K562 (cell line): Measurements from ENCODE around the gene CLTC. TPM values are rescaled to one million over a fixed set of nuclear protein-coding genes. Genes with fewer than 3 reads are reported as not detected.

Experiments used
- BMI1 ChIP-seq: fragments of 150-350 bp; IDR thresholded peaks from 2 replicates; pipeline ENCODE4 v1.6.1; 2014; ENCODE audit warnings: low read length
- CBFA2T3 ChIP-seq: fragments of 450-650 bp; IDR thresholded peaks from 2 replicates; pipeline ENCODE4 v1.6.1; 2017
- CREM ChIP-seq: IDR thresholded peaks from 2 replicates; pipeline ENCODE4 v1.6.1; 2014; ENCODE audit warnings: antibody characterized with exemption, low read depth
- ILF3 ChIP-seq: fragments of 450-650 bp; IDR thresholded peaks from 2 replicates; pipeline ENCODE4 v1.6.1; 2018; ENCODE audit warnings: antibody characterized with exemption, mild to moderate bottlenecking, moderate library complexity, borderline replicate concordance
- NBN ChIP-seq: fragments of 450-650 bp; IDR thresholded peaks from 2 replicates; pipeline ENCODE4 v1.6.1; 2016; ENCODE audit warnings: low read depth, mild to moderate bottlenecking
- NFIC ChIP-seq: fragments of 450-650 bp; IDR thresholded peaks from 2 replicates; pipeline ENCODE4 v1.6.1; 2017; ENCODE audit warnings: mild to moderate bottlenecking, inconsistent platforms
- PML ChIP-seq: IDR thresholded peaks from 2 replicates; pipeline ENCODE4 v1.6.1; 2012; ENCODE audit warnings: low read length, inconsistent platforms
- SAFB2 ChIP-seq: fragments of 200-400 bp; formaldehyde crosslinking; IDR thresholded peaks from 2 replicates; pipeline ENCODE4 v1.6.1; 2018; ENCODE audit warnings: borderline replicate concordance, low read length, low read depth, moderate library complexity; ENCODE audit not compliant: severe bottlenecking
- SMAD4 ChIP-seq: fragments of 250-450 bp; sonication (Bioruptor Pico); conservative IDR thresholded peaks from 2 replicates; pipeline ENCODE4 v1.8.0; 2021; ENCODE audit warnings: inconsistent platforms, mild to moderate bottlenecking, moderate library complexity
- polyA plus RNA-seq, 8 experiments: library from polyadenylated mRNA; depleted of rRNA in 4 of 8; stranded (reverse) in 5 of 8; unstranded in 3 of 8; fragments of >200 nt; fragmentation: Nextera tagmentation in 2 of 8; fragmentation: Illumina TruSeq in 1 of 8; extraction: Ambion mirVana in 2 of 8; extraction: Trizol in 1 of 8; gene quantifications; 2 replicates each; pipeline versions ENCODE4 v1.2.1 to v1.2.3, GENCODE V29; 2011 to 2014; ENCODE audit warnings: inconsistent platforms in 1 of 8, missing spikeins in 1 of 8
- total RNA-seq, 7 experiments: library from RNA; depleted of rRNA in 6 of 7; stranded (reverse); fragments of >200 nt in 6 of 7; fragmentation: Illumina TruSeq in 2 of 7; extraction: Trizol in 2 of 7; gene quantifications; 2 replicates each; pipeline versions ENCODE4 v1.2.1 to v1.2.3, GENCODE V29; 2011 to 2021; ENCODE audit warnings: low replicate concordance in 1 of 7
- TF ChIP-seq, protein P1 (sequence below): sonication (generic); formaldehyde crosslinking; IDR thresholded peaks from 2 replicates; pipeline ENCODE4 v1.8.0; 2022; ENCODE audit warnings: mild to moderate bottlenecking, low read depth, missing genetic modification reagents
- TF ChIP-seq, protein P2 (sequence below): fragments of 450-650 bp; IDR thresholded peaks from 2 replicates; pipeline ENCODE4 v1.6.1; 2017; ENCODE audit warnings: antibody characterized with exemption, mild to moderate bottlenecking
- TF ChIP-seq, protein P3 (sequence below): fragments of 200-800 bp; sonication (Bioruptor generic); IDR thresholded peaks from 2 replicates; pipeline ENCODE4 v1.6.1; 2017; ENCODE audit warnings: missing genetic modification characterization, missing compliant biosample characterization
- TF ChIP-seq, protein P4 (sequence below): fragments of 450-650 bp; IDR thresholded peaks from 2 replicates; pipeline ENCODE4 v1.6.1; 2016
- TF ChIP-seq, protein P5 (sequence below): fragments of 450-650 bp; conservative IDR thresholded peaks from 2 replicates; pipeline ENCODE4 v1.6.1; 2016; ENCODE audit warnings: missing genetic modification characterization, low read depth, mild to moderate bottlenecking, missing compliant biosample characterization, moderate library complexity
- TF ChIP-seq, protein P6 (sequence below), 3 experiments: fragments of 200-800 bp in 1 of 3; fragments of 250-450 bp in 1 of 3; fragments of 450-650 bp in 1 of 3; sonication (Bioruptor Pico) in 1 of 3; sonication (Bioruptor generic) in 1 of 3; formaldehyde crosslinking in 1 of 3; IDR thresholded peaks; 2 replicates each; pipeline versions ENCODE4 v1.6.1 to v1.8.0; 2016 to 2022; ENCODE audit warnings: mild to moderate bottlenecking in 2 of 3, missing genetic modification characterization in 2 of 3, missing compliant biosample characterization in 1 of 3, moderate library complexity in 1 of 3

CLTC gene
- total and polyA plus RNA-seq, 9 of the 15 experiments (the other 6 are each of a cell fraction or from before 2014, with no cell fraction given) = 115 to 267 (median 174) TPM

DNA sequence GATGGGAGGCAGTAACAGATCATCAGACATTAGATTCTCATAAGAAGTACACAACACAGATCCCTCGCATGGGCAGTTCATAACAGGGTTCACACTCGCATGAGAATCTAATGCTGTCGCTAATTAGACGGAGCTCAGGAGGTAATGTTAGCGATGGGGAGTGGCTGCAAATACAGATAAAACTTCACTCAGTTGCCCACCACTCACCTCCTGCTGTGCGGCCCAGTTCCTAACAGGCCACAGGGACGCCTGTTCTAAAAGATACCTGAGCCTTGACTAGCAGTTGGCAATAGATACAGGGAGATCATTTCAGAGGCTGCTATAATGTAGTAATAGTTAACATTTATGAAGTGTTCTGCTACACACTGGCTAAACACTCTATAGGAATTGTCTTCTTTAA, 82.6 kb downstream of the CLTC start (continued):
- TF ChIP-seq, protein P1, sequence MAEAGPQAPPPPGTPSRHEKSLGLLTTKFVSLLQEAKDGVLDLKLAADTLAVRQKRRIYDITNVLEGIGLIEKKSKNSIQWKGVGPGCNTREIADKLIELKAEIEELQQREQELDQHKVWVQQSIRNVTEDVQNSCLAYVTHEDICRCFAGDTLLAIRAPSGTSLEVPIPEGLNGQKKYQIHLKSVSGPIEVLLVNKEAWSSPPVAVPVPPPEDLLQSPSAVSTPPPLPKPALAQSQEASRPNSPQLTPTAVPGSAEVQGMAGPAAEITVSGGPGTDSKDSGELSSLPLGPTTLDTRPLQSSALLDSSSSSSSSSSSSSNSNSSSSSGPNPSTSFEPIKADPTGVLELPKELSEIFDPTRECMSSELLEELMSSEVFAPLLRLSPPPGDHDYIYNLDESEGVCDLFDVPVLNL (CRISPR knock-in tag) = no peak
- TF ChIP-seq, protein P2, sequence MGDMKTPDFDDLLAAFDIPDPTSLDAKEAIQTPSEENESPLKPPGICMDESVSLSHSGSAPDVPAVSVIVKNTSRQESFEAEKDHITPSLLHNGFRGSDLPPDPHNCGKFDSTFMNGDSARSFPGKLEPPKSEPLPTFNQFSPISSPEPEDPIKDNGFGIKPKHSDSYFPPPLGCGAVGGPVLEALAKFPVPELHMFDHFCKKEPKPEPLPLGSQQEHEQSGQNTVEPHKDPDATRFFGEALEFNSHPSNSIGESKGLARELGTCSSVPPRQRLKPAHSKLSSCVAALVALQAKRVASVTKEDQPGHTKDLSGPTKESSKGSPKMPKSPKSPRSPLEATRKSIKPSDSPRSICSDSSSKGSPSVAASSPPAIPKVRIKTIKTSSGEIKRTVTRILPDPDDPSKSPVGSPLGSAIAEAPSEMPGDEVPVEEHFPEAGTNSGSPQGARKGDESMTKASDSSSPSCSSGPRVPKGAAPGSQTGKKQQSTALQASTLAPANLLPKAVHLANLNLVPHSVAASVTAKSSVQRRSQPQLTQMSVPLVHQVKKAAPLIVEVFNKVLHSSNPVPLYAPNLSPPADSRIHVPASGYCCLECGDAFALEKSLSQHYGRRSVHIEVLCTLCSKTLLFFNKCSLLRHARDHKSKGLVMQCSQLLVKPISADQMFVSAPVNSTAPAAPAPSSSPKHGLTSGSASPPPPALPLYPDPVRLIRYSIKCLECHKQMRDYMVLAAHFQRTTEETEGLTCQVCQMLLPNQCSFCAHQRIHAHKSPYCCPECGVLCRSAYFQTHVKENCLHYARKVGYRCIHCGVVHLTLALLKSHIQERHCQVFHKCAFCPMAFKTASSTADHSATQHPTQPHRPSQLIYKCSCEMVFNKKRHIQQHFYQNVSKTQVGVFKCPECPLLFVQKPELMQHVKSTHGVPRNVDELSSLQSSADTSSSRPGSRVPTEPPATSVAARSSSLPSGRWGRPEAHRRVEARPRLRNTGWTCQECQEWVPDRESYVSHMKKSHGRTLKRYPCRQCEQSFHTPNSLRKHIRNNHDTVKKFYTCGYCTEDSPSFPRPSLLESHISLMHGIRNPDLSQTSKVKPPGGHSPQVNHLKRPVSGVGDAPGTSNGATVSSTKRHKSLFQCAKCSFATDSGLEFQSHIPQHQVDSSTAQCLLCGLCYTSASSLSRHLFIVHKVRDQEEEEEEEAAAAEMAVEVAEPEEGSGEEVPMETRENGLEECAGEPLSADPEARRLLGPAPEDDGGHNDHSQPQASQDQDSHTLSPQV = peak; percentile 51; the same call in 1 of the 2 replicates
- TF ChIP-seq, protein P3, sequence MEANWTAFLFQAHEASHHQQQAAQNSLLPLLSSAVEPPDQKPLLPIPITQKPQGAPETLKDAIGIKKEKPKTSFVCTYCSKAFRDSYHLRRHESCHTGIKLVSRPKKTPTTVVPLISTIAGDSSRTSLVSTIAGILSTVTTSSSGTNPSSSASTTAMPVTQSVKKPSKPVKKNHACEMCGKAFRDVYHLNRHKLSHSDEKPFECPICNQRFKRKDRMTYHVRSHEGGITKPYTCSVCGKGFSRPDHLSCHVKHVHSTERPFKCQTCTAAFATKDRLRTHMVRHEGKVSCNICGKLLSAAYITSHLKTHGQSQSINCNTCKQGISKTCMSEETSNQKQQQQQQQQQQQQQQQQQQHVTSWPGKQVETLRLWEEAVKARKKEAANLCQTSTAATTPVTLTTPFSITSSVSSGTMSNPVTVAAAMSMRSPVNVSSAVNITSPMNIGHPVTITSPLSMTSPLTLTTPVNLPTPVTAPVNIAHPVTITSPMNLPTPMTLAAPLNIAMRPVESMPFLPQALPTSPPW = no peak
- TF ChIP-seq SMAD4 (CRISPR knock-in tag) = peak; percentile 56; the same call in 1 of the 2 replicates
- TF ChIP-seq, protein P4, sequence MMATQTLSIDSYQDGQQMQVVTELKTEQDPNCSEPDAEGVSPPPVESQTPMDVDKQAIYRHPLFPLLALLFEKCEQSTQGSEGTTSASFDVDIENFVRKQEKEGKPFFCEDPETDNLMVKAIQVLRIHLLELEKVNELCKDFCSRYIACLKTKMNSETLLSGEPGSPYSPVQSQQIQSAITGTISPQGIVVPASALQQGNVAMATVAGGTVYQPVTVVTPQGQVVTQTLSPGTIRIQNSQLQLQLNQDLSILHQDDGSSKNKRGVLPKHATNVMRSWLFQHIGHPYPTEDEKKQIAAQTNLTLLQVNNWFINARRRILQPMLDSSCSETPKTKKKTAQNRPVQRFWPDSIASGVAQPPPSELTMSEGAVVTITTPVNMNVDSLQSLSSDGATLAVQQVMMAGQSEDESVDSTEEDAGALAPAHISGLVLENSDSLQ = peak; percentile 24; the same call in 1 of the 2 replicates
- TF ChIP-seq PML = peak; percentile 96
- TF ChIP-seq BMI1 = no peak
- TF ChIP-seq, protein P5, sequence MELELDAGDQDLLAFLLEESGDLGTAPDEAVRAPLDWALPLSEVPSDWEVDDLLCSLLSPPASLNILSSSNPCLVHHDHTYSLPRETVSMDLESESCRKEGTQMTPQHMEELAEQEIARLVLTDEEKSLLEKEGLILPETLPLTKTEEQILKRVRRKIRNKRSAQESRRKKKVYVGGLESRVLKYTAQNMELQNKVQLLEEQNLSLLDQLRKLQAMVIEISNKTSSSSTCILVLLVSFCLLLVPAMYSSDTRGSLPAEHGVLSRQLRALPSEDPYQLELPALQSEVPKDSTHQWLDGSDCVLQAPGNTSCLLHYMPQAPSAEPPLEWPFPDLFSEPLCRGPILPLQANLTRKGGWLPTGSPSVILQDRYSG = 0 out of 2 replicates have a peak, but pooled peaks have one; percentile 44
- peak; percentile 97 for TF ChIP-seq CBFA2T3
- TF ChIP-seq, protein P6, sequence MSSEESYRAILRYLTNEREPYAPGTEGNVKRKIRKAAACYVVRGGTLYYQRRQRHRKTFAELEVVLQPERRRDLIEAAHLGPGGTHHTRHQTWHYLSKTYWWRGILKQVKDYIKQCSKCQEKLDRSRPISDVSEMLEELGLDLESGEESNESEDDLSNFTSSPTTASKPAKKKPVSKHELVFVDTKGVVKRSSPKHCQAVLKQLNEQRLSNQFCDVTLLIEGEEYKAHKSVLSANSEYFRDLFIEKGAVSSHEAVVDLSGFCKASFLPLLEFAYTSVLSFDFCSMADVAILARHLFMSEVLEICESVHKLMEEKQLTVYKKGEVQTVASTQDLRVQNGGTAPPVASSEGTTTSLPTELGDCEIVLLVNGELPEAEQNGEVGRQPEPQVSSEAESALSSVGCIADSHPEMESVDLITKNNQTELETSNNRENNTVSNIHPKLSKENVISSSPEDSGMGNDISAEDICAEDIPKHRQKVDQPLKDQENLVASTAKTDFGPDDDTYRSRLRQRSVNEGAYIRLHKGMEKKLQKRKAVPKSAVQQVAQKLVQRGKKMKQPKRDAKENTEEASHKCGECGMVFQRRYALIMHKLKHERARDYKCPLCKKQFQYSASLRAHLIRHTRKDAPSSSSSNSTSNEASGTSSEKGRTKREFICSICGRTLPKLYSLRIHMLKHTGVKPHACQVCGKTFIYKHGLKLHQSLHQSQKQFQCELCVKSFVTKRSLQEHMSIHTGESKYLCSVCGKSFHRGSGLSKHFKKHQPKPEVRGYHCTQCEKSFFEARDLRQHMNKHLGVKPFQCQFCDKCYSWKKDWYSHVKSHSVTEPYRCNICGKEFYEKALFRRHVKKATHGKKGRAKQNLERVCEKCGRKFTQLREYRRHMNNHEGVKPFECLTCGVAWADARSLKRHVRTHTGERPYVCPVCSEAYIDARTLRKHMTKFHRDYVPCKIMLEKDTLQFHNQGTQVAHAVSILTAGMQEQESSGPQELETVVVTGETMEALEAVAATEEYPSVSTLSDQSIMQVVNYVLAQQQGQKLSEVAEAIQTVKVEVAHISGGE (CRISPR knock-in tag; IDR thresholded peaks at IDR 0.05) = no peak
- 0 out of 2 replicates have a peak, but pooled peaks have one; percentile 36 for TF ChIP-seq NBN
- TF ChIP-seq SAFB2 = no peak
- no peak for TF ChIP-seq ILF3
- TF ChIP-seq CREM = 0 out of 2 replicates have a peak, but pooled peaks have one; percentile 24
- peak; percentile 84 for TF ChIP-seq NFIC
